Activated CD4-positive, CD25-positive, alpha-beta regulatory T cell (primary cell): ENCODE measurements around the gene ERC1.

Experiments
- DNase-seq, 4 experiments: peaks; one replicate each; lab custom pipeline; 2025; lab: John Stamatoyannopoulos, UW

Gene ERC1

GRCh38 chr12:1510056-1510812 is 519.2 kb downstream of the ERC1 start:
- DNase-seq: no peak

- DNase-seq: no peak
Observed at GRCh38 chr12:1515010-1515409, 524.0 kb downstream of the ERC1 start.

GRCh38 chr12:1515428-1515827 is 524.4 kb downstream of the ERC1 start:
- no peak for DNase-seq

GRCh38 chr12:1517007-1517406 is 526.0 kb downstream of the ERC1 start:
- no peak for DNase-seq

GRCh38 chr12:1517734-1518525 is 526.9 kb downstream of the ERC1 start:
- DNase-seq: no peak

- no peak for DNase-seq
Observed at GRCh38 chr12:1518591-1519516, 527.8 kb downstream of the ERC1 start.

- DNase-seq: no peak
Observed at GRCh38 chr12:1519642-1520041, 528.6 kb downstream of the ERC1 start.

GRCh38 chr12:1523046-1523445 is 532.0 kb downstream of the ERC1 start:
- no peak for DNase-seq

GRCh38 chr12:1523558-1524050 is 532.6 kb downstream of the ERC1 start:
- DNase-seq: no peak

- DNase-seq: no peak
Observed at GRCh38 chr12:1525858-1526257, 534.8 kb downstream of the ERC1 start.

- no peak for DNase-seq
Observed at GRCh38 chr12:1527789-1528188, 536.8 kb downstream of the ERC1 start.

- DNase-seq: no peak
Observed at GRCh38 chr12:1528791-1529190, 537.8 kb downstream of the ERC1 start.

GRCh38 chr12:1529228-1529861 is 538.3 kb downstream of the ERC1 start:
- no peak for DNase-seq

- no peak for DNase-seq
Observed at GRCh38 chr12:1529862-1530591, 539.0 kb downstream of the ERC1 start.

- no peak for DNase-seq
Observed at GRCh38 chr12:1530592-1531152, 539.6 kb downstream of the ERC1 start.

GRCh38 chr12:1531153-1531653 is 540.2 kb downstream of the ERC1 start:
- no peak for DNase-seq

GRCh38 chr12:1531654-1532374 is 540.8 kb downstream of the ERC1 start:
- DNase-seq: no peak

- DNase-seq: no peak
Observed at GRCh38 chr12:1532375-1533165, 541.5 kb downstream of the ERC1 start.

GRCh38 chr12:1533205-1533601 is 542.2 kb downstream of the ERC1 start:
- DNase-seq: no peak
